ENCODE measurements around the gene PRELID3B. TPM values are rescaled to one million over a fixed set of nuclear protein-coding genes. Genes with fewer than 3 reads are reported as not detected.

The PRELID3B gene
- total RNA-seq, 1 experiment from 2014 or later = 129 TPM

- no peak for TF ChIP-seq CTCF (IDR thresholded peaks at IDR 0.05 in 2 of 3, conservative IDR thresholded peaks at IDR 0.05 in 1 of 3; ENCODE audit: borderline replicate concordance in 1 of 3, insufficient read depth in 1 of 3, low read depth in 2 of 3, low read length in 2 of 3)
- TF ChIP-seq REST (IDR thresholded peaks at IDR 0.05; ENCODE audit: low read depth) = no peak
Measured at GRCh38 chr20:59015812-59016711, 26.5 kb downstream of the PRELID3B start (continued).

GRCh38 chr20:59015411-59015810, 27.2 kb downstream of the PRELID3B start:
- no peak overlapping the region for H3K4me2 ChIP-seq (ENCODE audit: low read length)
- RAD21 ChIA-PET (ENCODE audit: low non-redundant PET in 1 of 2, low total read pairs in 2 of 2, uncharacterized antibody in 2 of 2, unreplicated experiment in 2 of 2) = no interaction called here
- no peaks in the 10 kb centered on the region for H3K9me3 ChIP-seq (ENCODE audit: control insufficient read depth in 1 of 2, insufficient read depth in 1 of 2, low read depth in 1 of 2, low read length in 2 of 2)
- H3K4me3 ChIP-seq (replicated peaks in 1 of 2; ENCODE audit: low read depth in 1 of 2, low read length in 2 of 2) = no peak overlapping the region
- BruUV-seq (replicated peaks) = no TSS peak
- no peaks in the 10 kb centered on the region for H3K27me3 ChIP-seq (ENCODE audit: insufficient read depth, low read length)
- ATAC-seq (no peak), DNase-seq (ENCODE audit: low read depth, low spot score) (no peak)
- no peaks in the 10 kb centered on the region for H4K20me1 ChIP-seq (ENCODE audit: insufficient read depth)
- H3K9ac ChIP-seq (ENCODE audit: low read length) = no peak overlapping the region
- CTCF ChIA-PET = no interaction called here
- H3K4me1 ChIP-seq (ENCODE audit: control insufficient read depth in 1 of 2, insufficient read depth in 2 of 2, low read length in 2 of 2) = peaks cover under 1 to 17% of the 10 kb centered on the region in 2 experiments; a peak in 3 of 4 replicates
- no peaks in the 10 kb centered on the region for H3K9me2 ChIP-seq (ENCODE audit: insufficient read depth)
- no peak overlapping the region for H3K27ac ChIP-seq (ENCODE audit: low read depth, low read length)
- intact Hi-C loops (cut with micrococcal nuclease) = no loop called here
- TF ChIP-seq CTCF (IDR thresholded peaks at IDR 0.05 in 2 of 3, conservative IDR thresholded peaks at IDR 0.05 in 1 of 3; ENCODE audit: borderline replicate concordance in 1 of 3, insufficient read depth in 1 of 3, low read depth in 2 of 3, low read length in 2 of 3) (no peak), ZNF274 (IDR thresholded peaks at IDR 0.05; ENCODE audit: low read depth, low read length) (no peak), SP1 (IDR thresholded peaks at IDR 0.05; ENCODE audit: low read depth) (no peak), POLR2A (IDR thresholded peaks at IDR 0.05; ENCODE audit: borderline replicate concordance, extremely low read depth, insufficient read depth, insufficient read length) (no peak), SRF (IDR thresholded peaks at IDR 0.05; ENCODE audit: low read depth) (no peak)
- H3K36me3 ChIP-seq (ENCODE audit: control insufficient read depth in 1 of 2, insufficient read depth in 2 of 2, low read length in 2 of 2) = no peaks in the 10 kb centered on the region
- POLR2A ChIA-PET = no interaction called here
- H2AFZ ChIP-seq (ENCODE audit: low read depth, low read length, poor library complexity, severe bottlenecking) = no peak overlapping the region
- no peaks in the 10 kb centered on the region for H3K79me2 ChIP-seq (ENCODE audit: insufficient read depth, low read length)
